H1 (cell line): Measurements from ENCODE around the gene SPATS2. TPM values are rescaled to one million over a fixed set of nuclear protein-coding genes. Genes with fewer than 3 reads are reported as not detected.

ENCODE experiments used
- GABPA ChIP-seq: IDR thresholded peaks from 2 replicates; pipeline ENCODE4 v1.6.1; 2011; ENCODE audit warnings: mild to moderate bottlenecking, low read length, moderate library complexity, borderline replicate concordance; ENCODE audit not compliant: insufficient read depth
- polyA plus RNA-seq, 7 experiments: library from polyadenylated mRNA; depleted of rRNA in 3 of 7; stranded (reverse) in 5 of 7; unstranded in 2 of 7; fragments of >200 nt in 5 of 7; fragments of 200-250 nt in 2 of 7; gene quantifications; 1 replicate in 5 of 7; 2 replicates in 1 of 7; 4 replicates in 1 of 7; pipeline versions ENCODE4 v1.2.1 to v1.2.3, GENCODE V29; 2011 to 2013; ENCODE audit warnings: missing spikeins in 2 of 7, mixed read lengths in 2 of 7
- total RNA-seq: library from RNA; stranded (reverse); fragmentation: NEBNext Ultra II Directional; extraction: Animal tissue kit (Norgen Biotek cat#: 25700); gene quantifications from 2 replicates; pipeline ENCODE4 v1.2.1, GENCODE V29; 2021
- TF ChIP-seq, protein P1 (sequence below): IDR thresholded peaks from 2 replicates; pipeline ENCODE4 v1.6.1; 2011; ENCODE audit warnings: low read length, improper control_type of control experiment

SPATS2 gene
- total and polyA plus RNA-seq, 2 of the 8 experiments (the other 6 are each of a cell fraction or from before 2014, with no cell fraction given) = 19.2 to 24.5 TPM

DNA sequence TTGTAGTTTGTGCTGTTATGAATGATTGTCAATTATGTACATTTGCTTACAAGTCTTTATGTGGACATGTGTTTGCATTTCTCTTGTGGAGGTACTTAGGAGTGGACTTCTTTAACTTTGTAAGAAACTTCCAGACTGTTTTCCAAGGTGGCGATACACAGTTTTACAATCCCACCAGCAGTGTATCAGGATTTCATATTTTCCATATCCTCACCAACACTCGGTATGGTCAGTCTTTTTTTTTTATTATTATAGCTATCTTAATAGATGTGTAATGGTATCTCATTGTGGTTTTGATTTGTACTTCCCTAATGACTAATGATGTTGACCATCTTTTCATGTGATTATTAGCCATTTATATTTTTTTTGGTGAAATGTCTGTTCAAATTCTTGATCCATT, 97.9 kb downstream of the SPATS2 start (continued):
- TF ChIP-seq, protein P1, sequence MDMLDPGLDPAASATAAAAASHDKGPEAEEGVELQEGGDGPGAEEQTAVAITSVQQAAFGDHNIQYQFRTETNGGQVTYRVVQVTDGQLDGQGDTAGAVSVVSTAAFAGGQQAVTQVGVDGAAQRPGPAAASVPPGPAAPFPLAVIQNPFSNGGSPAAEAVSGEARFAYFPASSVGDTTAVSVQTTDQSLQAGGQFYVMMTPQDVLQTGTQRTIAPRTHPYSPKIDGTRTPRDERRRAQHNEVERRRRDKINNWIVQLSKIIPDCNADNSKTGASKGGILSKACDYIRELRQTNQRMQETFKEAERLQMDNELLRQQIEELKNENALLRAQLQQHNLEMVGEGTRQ = no peak
- TF ChIP-seq GABPA = no peak
